DMS153 treated with DMSO at 0.1 percent for 48 hours (cell line): ENCODE data around the gene GSG1L.

ENCODE experiments used
- DNase-seq: peaks from one replicate; lab custom pipeline; 2025; ENCODE audit not compliant: unreplicated experiment; lab: John Stamatoyannopoulos, UW

The GSG1L gene

DNA sequence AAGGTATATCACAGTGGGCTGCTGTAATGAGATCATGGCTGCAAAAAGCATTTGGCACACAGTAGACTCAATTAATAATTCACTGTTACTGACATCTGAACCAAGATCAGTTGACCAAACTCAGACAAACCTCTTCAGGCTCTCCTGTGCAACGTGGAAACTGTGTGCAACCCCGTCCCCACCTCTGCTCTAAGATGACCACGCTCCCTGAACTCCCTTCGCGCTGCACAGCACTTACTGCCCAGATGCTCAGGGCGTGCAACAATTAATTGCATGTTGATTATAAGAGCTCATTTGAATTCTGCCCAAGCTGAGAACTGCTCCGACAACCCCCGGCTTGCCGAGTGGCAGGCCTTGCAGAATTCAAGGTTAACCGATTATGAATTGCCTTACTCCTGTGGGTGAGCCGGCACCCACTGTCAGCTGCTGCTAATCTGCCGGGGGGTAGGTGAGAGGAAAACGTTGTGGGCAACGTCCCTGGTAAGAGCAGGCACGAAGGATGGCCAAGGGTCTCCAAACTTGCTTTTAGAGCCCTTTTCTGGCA lies 1.3 kb upstream of the GSG1L start:
- no peak for DNase-seq

- DNase-seq: no peak
These were observed 636 bp upstream of the GSG1L start for GRCh38 chr16:28064150-28064549.

- DNase-seq: no peak
These were observed 530 bp downstream of the GSG1L start for GRCh38 chr16:28062847-28063521.

GRCh38 chr16:28062261-28062846 lies 1.2 kb downstream of the GSG1L start:
- no peak for DNase-seq

DNA sequence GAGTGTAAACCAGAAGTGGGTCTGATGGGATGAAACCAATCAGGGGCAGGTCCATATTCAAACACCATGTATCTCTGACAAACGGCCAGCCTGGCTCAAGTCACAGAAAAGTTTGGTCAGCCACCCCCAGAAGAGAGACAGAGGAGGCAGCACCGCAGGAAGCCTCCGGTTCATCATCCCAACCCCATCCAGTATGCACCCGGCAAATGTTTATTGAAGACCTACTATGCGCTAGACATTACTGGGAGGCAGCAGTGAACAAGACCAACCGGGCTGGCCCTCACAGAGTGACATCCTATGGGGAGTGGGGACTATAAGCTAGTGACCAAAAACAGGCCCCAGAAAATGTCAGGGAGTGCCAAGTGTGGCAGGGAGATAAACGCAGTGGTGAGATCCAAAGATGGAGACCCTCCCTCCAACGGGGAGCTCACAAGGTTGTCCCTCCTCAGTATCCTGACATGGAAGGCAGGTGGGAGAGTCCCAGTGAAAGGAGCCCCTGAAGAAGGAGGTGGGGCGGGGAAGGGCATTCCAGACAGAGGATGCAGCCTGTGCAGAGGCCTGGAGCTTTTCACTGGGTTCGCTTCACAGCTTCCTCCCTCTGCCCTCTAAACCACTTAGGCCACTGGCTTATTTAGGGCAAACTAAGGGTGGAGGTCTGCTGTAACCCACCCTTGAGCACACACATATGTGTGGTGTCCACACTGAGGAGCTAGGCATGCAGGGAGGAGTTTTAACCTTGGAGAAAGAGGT lies 2.0 kb downstream of the GSG1L start:
- DNase-seq: no peak

- no peak for DNase-seq
These were observed 3.5 kb downstream of the GSG1L start for GRCh38 chr16:28059841-28060575.

GRCh38 chr16:28058839-28059589 lies 4.5 kb downstream of the GSG1L start:
- no peak for DNase-seq

DNA sequence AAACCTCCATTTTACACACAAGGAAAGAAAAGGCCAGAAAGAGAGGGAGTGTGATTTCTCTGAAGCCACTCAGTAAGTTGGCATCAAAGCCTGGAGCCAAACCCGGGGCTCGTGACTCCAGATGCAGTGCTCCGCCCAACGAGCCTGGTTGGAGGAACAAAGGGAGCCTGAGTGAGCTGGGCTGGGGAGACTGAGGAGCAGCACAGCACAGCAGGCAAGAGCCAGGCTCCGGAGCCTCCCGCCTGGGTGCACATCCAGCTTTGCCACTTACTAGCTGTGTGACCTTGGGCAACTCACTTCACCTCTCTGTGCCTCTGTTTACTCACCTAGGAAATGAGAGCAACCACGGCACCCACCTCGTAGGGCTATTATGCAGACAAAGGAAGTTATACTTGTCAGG lies 5.6 kb downstream of the GSG1L start:
- DNase-seq: no peak

GRCh38 chr16:28053461-28053860 lies 10.1 kb downstream of the GSG1L start:
- no peak for DNase-seq

- DNase-seq: no peak
These were observed 11.0 kb downstream of the GSG1L start for GRCh38 chr16:28052274-28053128.

- DNase-seq: no peak
These were observed 12.0 kb downstream of the GSG1L start for GRCh38 chr16:28051486-28051885.

DNA sequence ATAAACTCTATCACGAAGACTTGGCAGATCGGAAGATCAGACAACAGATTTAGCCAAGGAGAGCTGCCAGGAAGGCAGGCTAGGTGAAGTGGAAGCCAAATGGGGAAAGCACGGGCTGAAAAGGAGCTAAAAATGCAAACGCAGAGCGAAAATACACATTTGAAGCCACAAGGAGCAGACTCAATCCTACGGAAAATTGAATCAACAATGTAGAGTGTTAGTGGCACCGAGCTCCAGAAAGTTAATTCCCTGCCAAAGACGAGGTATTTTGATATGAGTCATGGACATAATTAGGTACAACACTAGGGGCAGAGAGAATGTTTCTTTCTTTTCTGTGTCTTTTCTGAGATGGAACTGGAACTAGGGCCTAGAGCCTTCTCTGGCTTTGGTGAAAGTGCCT lies 20.7 kb downstream of the GSG1L start:
- no peak for DNase-seq

GRCh38 chr16:28041615-28042014 lies 21.9 kb downstream of the GSG1L start:
- DNase-seq: no peak

- DNase-seq: no peak
These were observed 23.5 kb downstream of the GSG1L start for GRCh38 chr16:28040039-28040438.

- DNase-seq: no peak
These were observed 24.0 kb downstream of the GSG1L start for GRCh38 chr16:28039493-28039892.

GRCh38 chr16:28038409-28038808 lies 25.1 kb downstream of the GSG1L start:
- DNase-seq: no peak

DNA sequence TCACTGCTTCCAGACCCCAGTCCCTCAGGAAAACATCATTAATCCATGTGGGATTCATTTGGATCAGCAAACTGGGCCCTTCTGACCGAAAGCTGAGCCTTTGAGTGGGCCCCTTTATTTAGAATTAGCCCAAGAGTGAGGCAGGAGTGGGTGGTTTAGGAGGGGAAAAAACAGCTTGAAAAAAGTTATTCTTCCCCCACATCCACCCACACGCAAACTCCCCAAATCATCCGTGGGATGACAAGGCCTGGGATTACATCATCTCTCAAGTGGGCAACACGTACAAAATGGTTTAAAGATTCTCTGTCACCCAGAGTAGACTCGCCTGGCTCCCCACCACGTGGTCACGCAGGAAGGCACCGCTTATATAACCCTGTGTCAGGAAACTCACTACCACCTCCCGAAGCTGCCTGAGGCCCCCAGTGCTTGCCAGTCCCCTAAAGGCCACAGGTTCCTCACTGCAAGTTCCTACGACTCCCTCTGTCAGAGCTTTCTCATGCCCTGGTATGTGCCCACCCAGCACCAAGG lies 27.6 kb downstream of the GSG1L start:
- DNase-seq: no peak

DNA sequence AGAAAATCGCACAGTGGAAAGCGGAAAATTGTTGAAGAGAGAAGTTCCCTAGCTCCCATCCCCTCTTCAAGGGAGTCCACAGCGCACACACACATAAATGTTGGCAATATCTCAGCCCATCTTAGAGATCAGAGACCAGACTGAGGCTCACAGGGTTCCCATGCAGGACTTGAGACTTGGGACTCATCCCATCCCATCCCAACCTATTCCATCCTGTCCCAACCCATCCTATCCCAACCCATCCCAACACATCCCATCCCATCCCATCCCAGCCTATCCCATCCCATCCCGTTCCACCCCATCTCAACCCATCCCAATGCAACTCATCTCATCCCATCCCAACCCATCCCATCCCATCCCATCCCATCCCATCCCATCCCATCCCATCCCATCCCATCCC lies 29.6 kb downstream of the GSG1L start:
- no peak for DNase-seq

DNA sequence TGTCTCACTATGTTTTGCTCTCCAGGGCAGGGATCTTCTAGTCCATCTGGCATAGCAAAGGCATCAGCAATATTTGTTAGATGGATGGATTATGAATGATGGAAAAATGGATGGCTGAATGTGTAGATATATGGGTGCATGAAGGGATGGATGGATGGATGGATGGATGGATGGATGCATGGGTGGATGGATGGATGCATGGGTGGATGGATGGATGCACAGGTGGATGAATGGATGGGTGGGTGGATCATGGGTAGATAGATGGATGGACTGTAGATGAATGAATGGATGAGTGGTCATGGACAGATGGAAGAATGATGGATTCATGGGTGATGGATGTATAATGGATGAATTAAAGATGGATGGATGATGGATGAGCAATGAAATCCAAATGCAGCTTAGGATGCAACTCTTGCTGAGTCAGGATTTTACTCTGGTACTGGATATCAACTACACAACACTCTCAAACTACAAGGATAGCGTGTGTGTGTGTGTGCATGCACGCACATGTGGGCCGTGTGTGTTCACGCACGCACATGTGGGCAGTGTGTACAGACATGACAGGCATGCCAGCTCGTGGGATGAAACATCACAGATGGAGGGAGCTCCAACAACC lies 34.0 kb downstream of the GSG1L start:
- DNase-seq: no peak
